HEK293 (cell line): ENCODE measurements around the gene SLC9A5.

ENCODE experiments used
- ATF2 ChIP-seq: fragments of 450-650 bp; formaldehyde crosslinking; IDR thresholded peaks from 2 replicates; pipeline ENCODE4 v1.5.1; 2016; ENCODE audit warnings: missing biosample characterization, missing genetic modification characterization, low read depth
- GLIS1 ChIP-seq: fragments of 450-650 bp; formaldehyde crosslinking; IDR thresholded peaks from 2 replicates; pipeline ENCODE4 v1.5.1; 2016; ENCODE audit warnings: missing biosample characterization, missing genetic modification characterization
- KLF1 ChIP-seq: fragments of 450-650 bp; formaldehyde crosslinking; IDR thresholded peaks from 2 replicates; pipeline ENCODE4 v1.5.1; 2016; ENCODE audit warnings: missing biosample characterization, missing genetic modification characterization
- KLF16 ChIP-seq: fragments of 450-650 bp; formaldehyde crosslinking; IDR thresholded peaks from 2 replicates; pipeline ENCODE4 v1.5.1; 2017; ENCODE audit warnings: missing biosample characterization, missing genetic modification characterization
- KLF9 ChIP-seq: fragments of 450-650 bp; formaldehyde crosslinking; IDR thresholded peaks from 2 replicates; pipeline ENCODE4 v1.5.1; 2016; ENCODE audit warnings: missing biosample characterization, missing genetic modification characterization, low read depth
- PATZ1 ChIP-seq: fragments of 450-650 bp; formaldehyde crosslinking; IDR thresholded peaks from 2 replicates; pipeline ENCODE4 v1.5.1; 2016; ENCODE audit warnings: missing biosample characterization, missing genetic modification characterization
- YY2 ChIP-seq: fragments of 450-650 bp; formaldehyde crosslinking; IDR thresholded peaks from 2 replicates; pipeline ENCODE4 v1.5.1; 2016; ENCODE audit warnings: missing biosample characterization, missing genetic modification characterization
- ZBTB10 ChIP-seq: fragments of 450-650 bp; formaldehyde crosslinking; IDR thresholded peaks from 2 replicates; pipeline ENCODE4 v1.5.1; 2016; ENCODE audit warnings: missing biosample characterization, missing genetic modification characterization
- ZBTB26 ChIP-seq: fragments of 450-650 bp; formaldehyde crosslinking; optimal IDR thresholded peaks from 2 replicates; pipeline ENCODE3; 2016; ENCODE audit warnings: missing biosample characterization, mild to moderate bottlenecking, missing genetic modification characterization
- ZBTB49 ChIP-seq: fragments of 450-650 bp; formaldehyde crosslinking; IDR thresholded peaks from 2 replicates; pipeline ENCODE4 v1.5.1; 2016; ENCODE audit warnings: missing biosample characterization, missing genetic modification characterization, low read depth
- ZNF112 ChIP-seq: fragments of 450-650 bp; formaldehyde crosslinking; IDR thresholded peaks from 2 replicates; pipeline ENCODE4 v1.5.0; 2017; ENCODE audit warnings: missing biosample characterization, missing genetic modification characterization
- ZNF223 ChIP-seq: fragments of 450-650 bp; formaldehyde crosslinking; IDR thresholded peaks from 2 replicates; pipeline ENCODE4 v1.5.1; 2016; ENCODE audit warnings: missing biosample characterization, missing genetic modification characterization
- ZNF24 ChIP-seq: fragments of 450-650 bp; formaldehyde crosslinking; IDR thresholded peaks from 2 replicates; pipeline ENCODE4 v1.5.1; 2016; ENCODE audit warnings: missing biosample characterization, missing genetic modification characterization
- ZNF26 ChIP-seq: fragments of 450-650 bp; formaldehyde crosslinking; IDR thresholded peaks from 2 replicates; pipeline ENCODE4 v1.5.1; 2016; ENCODE audit warnings: missing biosample characterization, missing genetic modification characterization
- ZNF350 ChIP-seq: fragments of 450-650 bp; formaldehyde crosslinking; IDR thresholded peaks from 2 replicates; pipeline ENCODE4 v1.5.0; 2017; ENCODE audit warnings: missing biosample characterization, mild to moderate bottlenecking, missing genetic modification characterization
- ZNF362 ChIP-seq: fragments of 450-650 bp; formaldehyde crosslinking; IDR thresholded peaks from 2 replicates; pipeline ENCODE4 v1.5.1; 2016; ENCODE audit warnings: missing biosample characterization, missing genetic modification characterization
- ZNF416 ChIP-seq: fragments of 450-650 bp; formaldehyde crosslinking; IDR thresholded peaks from 2 replicates; pipeline ENCODE4 v1.5.1; 2016; ENCODE audit warnings: missing biosample characterization, missing genetic modification characterization
- ZNF558 ChIP-seq: fragments of 450-650 bp; formaldehyde crosslinking; IDR thresholded peaks from 2 replicates; pipeline ENCODE4 v1.5.1; 2016; ENCODE audit warnings: missing biosample characterization, missing genetic modification characterization
- ZNF571 ChIP-seq: fragments of 450-650 bp; formaldehyde crosslinking; IDR thresholded peaks from 2 replicates; pipeline ENCODE4 v1.5.0; 2017; ENCODE audit warnings: missing biosample characterization, missing genetic modification characterization
- ZNF626 ChIP-seq: fragments of 450-650 bp; sonication (Bioruptor Pico); formaldehyde crosslinking; IDR thresholded peaks from 2 replicates; pipeline ENCODE4 v1.5.1; 2018; ENCODE audit warnings: missing biosample characterization, missing genetic modification characterization, inconsistent platforms
- ZNF645 ChIP-seq: fragments of 450-650 bp; formaldehyde crosslinking; IDR thresholded peaks from 2 replicates; pipeline ENCODE4; 2016; ENCODE audit warnings: missing biosample characterization, missing genetic modification characterization
- ZNF664 ChIP-seq: fragments of 450-650 bp; formaldehyde crosslinking; IDR thresholded peaks from 2 replicates; pipeline ENCODE4 v1.5.1; 2016; ENCODE audit warnings: missing biosample characterization, missing genetic modification characterization
- ZSCAN16 ChIP-seq: fragments of 450-650 bp; formaldehyde crosslinking; IDR thresholded peaks from 2 replicates; pipeline ENCODE4 v1.5.1; 2016; ENCODE audit warnings: missing biosample characterization, missing genetic modification characterization
- ZSCAN30 ChIP-seq: fragments of 450-650 bp; IDR thresholded peaks from 2 replicates; pipeline ENCODE4 v1.5.1; 2018; ENCODE audit warnings: missing biosample characterization, mild to moderate bottlenecking, missing genetic modification characterization, moderate library complexity

The SLC9A5 gene

GRCh38 chr16:67246081-67246755 lies 2.6 kb upstream of the SLC9A5 start (continued):
- TF ChIP-seq KLF9 (peak; percentile 82; the same call in 1 of the 2 replicates), ZNF223 (tag by site-specific recombination) (no peak), ZBTB26 (tag by site-specific recombination) (peak; percentile 44), GLIS1 (tag by site-specific recombination) (peak; percentile 84), ZNF645 (tag by site-specific recombination) (no peak), ZNF26 (tag by site-specific recombination) (no peak), ZNF626 (tag by site-specific recombination) (no peak), ZNF112 (tag by site-specific recombination) (no peak), ZNF664 (tag by site-specific recombination) (no peak), ZNF571 (tag by site-specific recombination) (no peak), ZNF24 (tag by site-specific recombination) (no peak), ZNF350 (no peak), KLF1 (tag by site-specific recombination) (peak; percentile 65; the same call in 1 of the 2 replicates), ZBTB10 (tag by site-specific recombination) (peak; percentile 97), KLF16 (tag by site-specific recombination) (0 out of 2 replicates have a peak, but pooled peaks have one; percentile 75), ZNF558 (no peak), ZNF416 (no peak), PATZ1 (peak; percentile 98), ZSCAN30 (tag by site-specific recombination) (0 out of 2 replicates have a peak, but pooled peaks have one; percentile 40), ZNF362 (tag by site-specific recombination) (no peak), YY2 (no peak; the same call in 1 of the 2 replicates), ZBTB49 (no peak), ZSCAN16 (no peak), ATF2 (tag by site-specific recombination) (no peak)
